Adrenal gland (tissue), 12 donors: ENCODE results near the gene ESRRB. TPM values are rescaled to one million over a fixed set of nuclear protein-coding genes. Genes with fewer than 3 reads are reported as not detected.
"Not testable (repeated sequence)": the region's sequence is repeated elsewhere in the genome, so short reads cannot be mapped to it uniquely, and the experiment has no call there.

Experiments
- DNase-seq, 7 donors: peaks; one replicate each; pipeline ENCODE4 v3.0.0-alpha.2; 2019 to 2020
- H3K27ac ChIP-seq, 5 donors: fragments of 200-600 bp; sonication (generic) in 4 of 5; 1 replicate in 3 of 5; 2 replicates in 2 of 5; pipeline versions ENCODE4 v1.5.1 to v1.8.0; 2016 to 2020; ENCODE audit warnings: mild to moderate bottlenecking in 1 of 5
- H3K27me3 ChIP-seq: fragments of 200-600 bp; 2 replicates; pipeline ENCODE4 v1.8.0; 2021
- H3K36me3 ChIP-seq, 2 donors: fragments of 200-600 bp; replicated peaks in 1 of 2; 1 replicate in 1 of 2; 2 replicates in 1 of 2; pipeline versions ENCODE4 v1.5.1 to v1.8.0; 2018 to 2022
- H3K4me1 ChIP-seq, 2 donors: fragments of 200-600 bp; replicated peaks in 1 of 2; 1 replicate in 1 of 2; 2 replicates in 1 of 2; pipeline versions ENCODE4 v1.5.1 to v1.8.0; 2018 to 2021
- H3K4me3 ChIP-seq, 4 donors: fragments of 200-600 bp; sonication (generic) in 3 of 4; one replicate each; pipeline ENCODE4 v1.5.1; 2016 to 2018
- H3K9me3 ChIP-seq, 3 donors: fragments of 200-600 bp; sonication (generic) in 1 of 3; replicated peaks in 1 of 3; 1 replicate in 2 of 3; 2 replicates in 1 of 3; pipeline versions ENCODE4 v1.5.1 to v1.8.0; 2016 to 2021
- POLR2A ChIP-seq, 2 donors: fragments of 450-650 bp; IDR thresholded peaks; one replicate each; pipeline ENCODE4 v1.6.1; 2017; ENCODE audit warnings: antibody characterized with exemption in 2 of 2, mild to moderate bottlenecking in 2 of 2, moderate library complexity in 1 of 2
- WGBS, 4 donors: extraction: QIAGEN DNeasy Blood & Tissue Kit in 2 of 4; methylation state at CpG; one replicate each; pipeline versions ENCODE4 v1.1.5 to v1.1.7; 2013 to 2017; 5-methylcytosine and 5-hydroxymethylcytosine counted together
- intact Hi-C, 2 donors: fragments of 100-400 bp; cut with DNase I; formaldehyde crosslinking; loops; one replicate each; pipeline versions ENCODE4 v1.14.1 to v1.15.0; 2022 to 2023
- polyA plus RNA-seq, 3 donors: library from polyadenylated mRNA; stranded (reverse); fragments of 200-250 nt in 2 of 3; fragments of 350-450 nt in 1 of 3; fragmentation: Illumina TruSeq in 1 of 3; extraction: RNeasy Lipid Tissue Mini Kit (QIAGEN cat#74804) in 1 of 3; gene quantifications; one replicate each; pipeline ENCODE4 v1.2.3, GENCODE V29; 2013 to 2014
- total RNA-seq, 9 donors: library from RNA; depleted of rRNA in 4 of 9; stranded (reverse); fragments of >200 nt in 4 of 9; fragments of 120-200 nt in 1 of 9; fragmentation: NEBNext Ultra II Directional in 1 of 9; extraction: Animal tissue kit (Norgen Biotek cat#: 25700) in 1 of 9; gene quantifications; one replicate each; pipeline versions ENCODE4 v1.1.0 to v1.2.4, GENCODE V29; 2013 to 2023
- TF ChIP-seq, protein P1 (sequence below), 6 experiments: fragments of 450-650 bp in 4 of 6; fragments of 200-600 bp in 2 of 6; sonication (generic) in 1 of 6; IDR thresholded peaks; 1 replicate in 5 of 6; 2 replicates in 1 of 6; pipeline versions ENCODE4 v1.5.1 to v1.8.0; 2016 to 2021; ENCODE audit warnings: antibody characterized with exemption in 6 of 6, mild to moderate bottlenecking in 2 of 6, moderate library complexity in 1 of 6
- donor health status: healthy with polysubstance abuse.
- donor health status: Bipolar disorder and iron deficiency.
- donor health status: DM: yes; HTN: yes; CAD: no.
- donor health status: DM: no; HTN: no; CAD: no.
- donor health status: DM: no; HTN: no; CAD: no.
- donor health status: DM: yes; HTN: yes; CAD: no.

Gene ESRRB
- total and polyA plus RNA-seq, 12 donors = 0.06 to 0.55 (median 0.23) TPM; not detected in 5

GRCh38 chr14:76531085-76531484 is 155.1 kb downstream of the ESRRB start:
- WGBS, 4 donors = 56 to 82% (median 68%) methylated on average over 2 to 3 of the region's 3 CpGs
- TF ChIP-seq POLR2A (IDR thresholded peaks at IDR 0.05) = no peak
- TF ChIP-seq, protein P1, sequence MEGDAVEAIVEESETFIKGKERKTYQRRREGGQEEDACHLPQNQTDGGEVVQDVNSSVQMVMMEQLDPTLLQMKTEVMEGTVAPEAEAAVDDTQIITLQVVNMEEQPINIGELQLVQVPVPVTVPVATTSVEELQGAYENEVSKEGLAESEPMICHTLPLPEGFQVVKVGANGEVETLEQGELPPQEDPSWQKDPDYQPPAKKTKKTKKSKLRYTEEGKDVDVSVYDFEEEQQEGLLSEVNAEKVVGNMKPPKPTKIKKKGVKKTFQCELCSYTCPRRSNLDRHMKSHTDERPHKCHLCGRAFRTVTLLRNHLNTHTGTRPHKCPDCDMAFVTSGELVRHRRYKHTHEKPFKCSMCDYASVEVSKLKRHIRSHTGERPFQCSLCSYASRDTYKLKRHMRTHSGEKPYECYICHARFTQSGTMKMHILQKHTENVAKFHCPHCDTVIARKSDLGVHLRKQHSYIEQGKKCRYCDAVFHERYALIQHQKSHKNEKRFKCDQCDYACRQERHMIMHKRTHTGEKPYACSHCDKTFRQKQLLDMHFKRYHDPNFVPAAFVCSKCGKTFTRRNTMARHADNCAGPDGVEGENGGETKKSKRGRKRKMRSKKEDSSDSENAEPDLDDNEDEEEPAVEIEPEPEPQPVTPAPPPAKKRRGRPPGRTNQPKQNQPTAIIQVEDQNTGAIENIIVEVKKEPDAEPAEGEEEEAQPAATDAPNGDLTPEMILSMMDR (IDR thresholded peaks at IDR 0.05) = no peak

GRCh38 chr14:76531821-76532318 is 155.9 kb downstream of the ESRRB start:
- Histone ChIP-seq H3K36me3 (no peaks in the 10 kb centered on the region), H3K27me3 (no peaks in the 10 kb centered on the region), H3K4me3 (no peak overlapping the region), H3K4me1 (no peaks in the 10 kb centered on the region), H3K9me3 (no peaks in the 10 kb centered on the region), H3K27ac (no peak overlapping the region)
- intact Hi-C loops = no loop called here
- DNase-seq = no peak
- TF ChIP-seq, protein P1 (IDR thresholded peaks at IDR 0.05) = no peak
- no peak for TF ChIP-seq POLR2A (IDR thresholded peaks at IDR 0.05)
- WGBS, 4 donors = 67 to 82% (median 76%) methylated on average over 15 of the region's 15 CpGs

More at GRCh38 chr14:76531085-76531484, 155.1 kb downstream of the ESRRB start:
- DNase-seq = no peak
- intact Hi-C loops = no loop called here
- Histone ChIP-seq H3K27ac (no peak overlapping the region), H3K4me1 (no peaks in the 10 kb centered on the region), H3K4me3 (no peak overlapping the region), H3K9me3 (no peaks in the 10 kb centered on the region), H3K36me3 (no peaks in the 10 kb centered on the region), H3K27me3 (no peaks in the 10 kb centered on the region)

- DNase-seq, H3K27me3 ChIP-seq, H3K4me3 ChIP-seq, H3K27ac ChIP-seq, H3K36me3 ChIP-seq, intact Hi-C loops, H3K4me1 ChIP-seq, H3K9me3 ChIP-seq: not testable (repeated sequence)
- 93 to 100% (median 97%) methylated on average over 2 to 25 of the region's 25 CpGs for WGBS, 4 donors
Measured at GRCh38 chr14:76536636-76537035, 160.7 kb downstream of the ESRRB start.

- 58 to 66% (median 62%) methylated on average over 10 of the region's 10 CpGs for WGBS, 4 donors
- H3K9me3 ChIP-seq = no peaks in the 10 kb centered on the region
- intact Hi-C loops = no loop called here
- TF ChIP-seq, protein P1 (IDR thresholded peaks at IDR 0.05) = no peak
- no peak for TF ChIP-seq POLR2A (IDR thresholded peaks at IDR 0.05)
- H3K4me1 ChIP-seq = no peaks in the 10 kb centered on the region
- H3K4me3 ChIP-seq = no peak overlapping the region
- no peaks in the 10 kb centered on the region for H3K36me3 ChIP-seq
- DNase-seq = no peak
- H3K27ac ChIP-seq = no peak overlapping the region
- peaks cover 5% of the 10 kb centered on the region for H3K27me3 ChIP-seq
Measured at GRCh38 chr14:76537906-76538647, 162.1 kb downstream of the ESRRB start.

DNA sequence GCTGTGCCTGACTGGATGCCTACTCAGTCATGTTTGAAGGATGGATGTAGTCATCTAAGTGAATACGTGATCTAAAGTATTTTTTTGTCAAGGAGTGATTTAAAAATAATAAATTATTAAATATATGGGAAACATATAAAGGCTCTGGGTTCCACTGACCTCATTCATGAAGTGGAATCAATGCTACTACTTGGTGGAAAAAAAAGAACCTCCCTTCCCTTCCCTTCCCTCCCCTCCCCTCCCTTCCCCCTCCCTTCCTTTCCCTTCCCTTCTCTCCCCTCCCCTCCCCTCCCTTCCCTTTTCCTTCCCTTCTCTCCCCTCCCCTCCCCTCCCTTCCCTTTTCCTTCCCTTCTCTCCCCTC is 162.7 kb downstream of the ESRRB start:
- no peak overlapping the region for H3K4me3 ChIP-seq
- intact Hi-C loops = no loop called here
- H3K36me3 ChIP-seq = no peaks in the 10 kb centered on the region
- peaks cover 5% of the 10 kb centered on the region for H3K27me3 ChIP-seq
- WGBS, 4 donors = 36 to 61% (median 44%) methylated on average over 1 of the region's 1 CpG
- H3K9me3 ChIP-seq = no peaks in the 10 kb centered on the region
- no peak for DNase-seq
- TF ChIP-seq, protein P1 (IDR thresholded peaks at IDR 0.05) = no peak
- no peak for TF ChIP-seq POLR2A (IDR thresholded peaks at IDR 0.05)
- H3K27ac ChIP-seq = no peak overlapping the region
- H3K4me1 ChIP-seq = no peaks in the 10 kb centered on the region
